Uterus (tissue), 2 donors: ENCODE measurements around the gene NABP2.

Experiments used
- POLR2A ChIP-seq, 2 donors: fragments of 450-650 bp; IDR thresholded peaks; one replicate each; pipeline ENCODE4 v1.6.1; 2016; ENCODE audit warnings: antibody characterized with exemption in 2 of 2, mild to moderate bottlenecking in 1 of 2, moderate library complexity in 1 of 2
- TF ChIP-seq, protein P1 (sequence below), 4 experiments: fragments of 200-600 bp in 2 of 4; fragments of 450-650 bp in 2 of 4; sonication (generic) in 2 of 4; IDR thresholded peaks; one replicate each; pipeline ENCODE4 v1.5.1; 2016 to 2019; ENCODE audit warnings: antibody characterized with exemption in 4 of 4, mild to moderate bottlenecking in 2 of 4, moderate library complexity in 1 of 4

DNA sequence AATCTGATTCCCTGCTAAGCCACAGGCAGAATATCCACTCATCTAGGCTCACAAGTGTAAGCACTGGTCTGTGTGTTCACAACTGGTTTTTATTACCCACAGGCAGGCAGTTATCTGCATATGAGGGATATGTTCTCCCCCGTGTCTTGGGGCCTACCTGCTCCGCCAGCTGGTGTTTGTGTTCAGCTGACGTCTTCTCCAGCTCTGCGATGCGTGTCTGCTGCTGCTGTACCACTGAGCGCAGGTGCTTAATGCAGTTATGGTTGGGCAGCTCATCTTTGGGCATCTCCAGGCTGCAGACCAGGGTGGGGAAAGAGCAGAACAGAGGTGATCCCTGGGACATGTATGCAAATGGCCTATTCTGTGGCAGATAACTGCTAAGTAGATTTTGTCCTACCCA is 16.1 kb upstream of the NABP2 start:
- TF ChIP-seq, protein P1, sequence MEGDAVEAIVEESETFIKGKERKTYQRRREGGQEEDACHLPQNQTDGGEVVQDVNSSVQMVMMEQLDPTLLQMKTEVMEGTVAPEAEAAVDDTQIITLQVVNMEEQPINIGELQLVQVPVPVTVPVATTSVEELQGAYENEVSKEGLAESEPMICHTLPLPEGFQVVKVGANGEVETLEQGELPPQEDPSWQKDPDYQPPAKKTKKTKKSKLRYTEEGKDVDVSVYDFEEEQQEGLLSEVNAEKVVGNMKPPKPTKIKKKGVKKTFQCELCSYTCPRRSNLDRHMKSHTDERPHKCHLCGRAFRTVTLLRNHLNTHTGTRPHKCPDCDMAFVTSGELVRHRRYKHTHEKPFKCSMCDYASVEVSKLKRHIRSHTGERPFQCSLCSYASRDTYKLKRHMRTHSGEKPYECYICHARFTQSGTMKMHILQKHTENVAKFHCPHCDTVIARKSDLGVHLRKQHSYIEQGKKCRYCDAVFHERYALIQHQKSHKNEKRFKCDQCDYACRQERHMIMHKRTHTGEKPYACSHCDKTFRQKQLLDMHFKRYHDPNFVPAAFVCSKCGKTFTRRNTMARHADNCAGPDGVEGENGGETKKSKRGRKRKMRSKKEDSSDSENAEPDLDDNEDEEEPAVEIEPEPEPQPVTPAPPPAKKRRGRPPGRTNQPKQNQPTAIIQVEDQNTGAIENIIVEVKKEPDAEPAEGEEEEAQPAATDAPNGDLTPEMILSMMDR (IDR thresholded peaks at IDR 0.05), result no peak
- TF ChIP-seq POLR2A (IDR thresholded peaks at IDR 0.05), result no peak
